HG03060 (cell line): ENCODE measurements around the gene SDR9C7.
"Not testable (repeated sequence)": the region's sequence is repeated elsewhere in the genome, so short reads cannot be mapped to it uniquely, and the experiment has no call there.

ENCODE experiments used
- ATAC-seq: cut with Tn5 transposase; IDR thresholded peaks from one replicate; pipeline ENCODE4 v1.9.1; 2021; ENCODE audit warnings: low read depth, moderate number of reproducible peaks; ENCODE audit not compliant: unreplicated experiment

The SDR9C7 gene

GRCh38 chr12:56954057-56954957 is 20.1 kb upstream of the SDR9C7 start:
- ATAC-seq: no peak

GRCh38 chr12:56953314-56953713 is 19.1 kb upstream of the SDR9C7 start:
- no peak for ATAC-seq

GRCh38 chr12:56951582-56952339 is 17.6 kb upstream of the SDR9C7 start:
- ATAC-seq: no peak

- ATAC-seq: no peak
Observed at GRCh38 chr12:56948881-56949280, 14.7 kb upstream of the SDR9C7 start.

GRCh38 chr12:56948457-56948777 is 14.2 kb upstream of the SDR9C7 start:
- ATAC-seq: no peak

- ATAC-seq: no peak
Observed at GRCh38 chr12:56947633-56948456, 13.6 kb upstream of the SDR9C7 start.

GRCh38 chr12:56943878-56944277 is 9.7 kb upstream of the SDR9C7 start:
- ATAC-seq: no peak

GRCh38 chr12:56943374-56943773 is 9.2 kb upstream of the SDR9C7 start:
- ATAC-seq: not testable (repeated sequence)

GRCh38 chr12:56941299-56942017 is 7.2 kb upstream of the SDR9C7 start:
- peak; percentile 71 for ATAC-seq

GRCh38 chr12:56940942-56941298 is 6.7 kb upstream of the SDR9C7 start:
- ATAC-seq: not testable (repeated sequence)

GRCh38 chr12:56935752-56936151 is 1.5 kb upstream of the SDR9C7 start:
- no peak for ATAC-seq

- no peak for ATAC-seq
Observed at GRCh38 chr12:56935157-56935556, 949 bp upstream of the SDR9C7 start.

GRCh38 chr12:56932867-56933266 is 1.3 kb downstream of the SDR9C7 start:
- no peak for ATAC-seq

- no peak for ATAC-seq
Observed at GRCh38 chr12:56932146-56932545, 2.1 kb downstream of the SDR9C7 start.

GRCh38 chr12:56931474-56931978 is 2.7 kb downstream of the SDR9C7 start:
- ATAC-seq: no peak

- ATAC-seq: no peak
Observed at GRCh38 chr12:56930241-56930640, 4.0 kb downstream of the SDR9C7 start.

- no peak for ATAC-seq
Observed at GRCh38 chr12:56929780-56930179, 4.4 kb downstream of the SDR9C7 start.

- no peak for ATAC-seq
Observed at GRCh38 chr12:56928262-56928661, 5.9 kb downstream of the SDR9C7 start.

GRCh38 chr12:56927281-56927680 is 6.9 kb downstream of the SDR9C7 start:
- no peak for ATAC-seq

GRCh38 chr12:56922031-56922430 is 12.2 kb downstream of the SDR9C7 start:
- no peak for ATAC-seq
